K562 (cell line): ENCODE data around the gene DPPA4. TPM values are rescaled to one million over a fixed set of nuclear protein-coding genes. Genes with fewer than 3 reads are reported as not detected.

Source experiments
- ATAC-seq: fragments of 200-7000 bp; cut with Tn5 transposase; 3 replicates; pipeline ENCODE4 v1.9.1; 2020; ENCODE audit warnings: moderate library complexity
- BruUV-seq: library from RNA; stranded (reverse); fragments of 400-500 nt; replicated peaks from 2 replicates; lab custom pipeline; 2021; lab: Mats Ljungman, UMichigan
- CTCF ChIA-PET: fragments of 300-600 bp; formaldehyde crosslinking; extraction: SDS; loops from one replicate; lab custom pipeline; 2021; ENCODE audit warnings: low intra/inter-chr PET ratio; lab: Yijun Ruan, JAX
- POLR2A ChIA-PET: fragments of 300-600, 350-650 bp; sonication (Branson Sonifier 250); formaldehyde crosslinking; extraction: SDS; loops from one replicate; lab custom pipeline; 2021; ENCODE audit warnings: antibody characterized with exemption, inconsistent platforms; lab: Yijun Ruan, JAX
- DNase-seq, 4 experiments: peaks; one replicate each; pipeline versions ENCODE4 v3.0.0 to v3.0.0-alpha.2; 2011 to 2018; ENCODE audit warnings: low spot score in 3 of 4, mixed read lengths in 3 of 4; ENCODE audit errors: extremely low read depth in 1 of 4
- FAIRE-seq: peaks from 2 replicates; lab custom pipeline; 2011; peaks lifted over from hg19 to GRCh38; lab: Jason Lieb, UNC
- H2AFZ ChIP-seq: 2 replicates; pipeline ENCODE4 v1.6.0; 2011; ENCODE audit warnings: low read depth, low read length, control low read depth, inconsistent platforms
- H3K27ac ChIP-seq: fragments of 200-600 bp; 3 replicates; pipeline ENCODE4 v1.8.0; 2011; ENCODE audit warnings: low read depth, mild to moderate bottlenecking, control low read depth, inconsistent platforms, low read length, moderate library complexity, mixed read lengths; ENCODE audit errors: extremely low read depth
- H3K27me3 ChIP-seq, 2 experiments: fragments of 300-600 bp in 1 of 2; 2 replicates in 1 of 2; 3 replicates in 1 of 2; pipeline versions ENCODE4 v1.6.0 to v1.8.0; 2011; ENCODE audit warnings: inconsistent platforms in 2 of 2, low read length in 2 of 2, mild to moderate bottlenecking in 1 of 2, mixed read lengths in 1 of 2, moderate library complexity in 1 of 2; ENCODE audit not compliant: control insufficient read depth in 2 of 2, insufficient read depth in 2 of 2
- H3K36me3 ChIP-seq: fragments of 300-600 bp; 3 replicates; pipeline ENCODE4 v1.8.0; 2011; ENCODE audit warnings: mild to moderate bottlenecking, low read length, inconsistent platforms; ENCODE audit not compliant: control insufficient read depth, insufficient read depth
- H3K4me1 ChIP-seq, 2 experiments: fragments of 200-600 bp in 1 of 2; replicated peaks in 1 of 2; 2 replicates in 1 of 2; 3 replicates in 1 of 2; pipeline versions ENCODE4 v1.5.1 to v1.8.0; 2011; ENCODE audit warnings: inconsistent platforms in 2 of 2, low read length in 2 of 2, mild to moderate bottlenecking in 1 of 2, mixed read lengths in 1 of 2, moderate library complexity in 1 of 2; ENCODE audit not compliant: control insufficient read depth in 2 of 2, insufficient read depth in 2 of 2
- H3K4me2 ChIP-seq: 2 replicates; pipeline ENCODE4 v1.6.1; 2011; ENCODE audit warnings: low read length, control low read depth, inconsistent platforms, mixed read lengths; ENCODE audit not compliant: insufficient read depth
- H3K4me3 ChIP-seq: fragments of 200-600 bp; sonication (generic), shearing (Covaris generic); 2 replicates; pipeline ENCODE4 v1.5.1; 2016; ENCODE audit warnings: control low read depth, inconsistent platforms
- H3K79me2 ChIP-seq: fragments of 200-600 bp; 3 replicates; pipeline ENCODE4 v1.8.0; 2011; ENCODE audit warnings: low read length, inconsistent platforms; ENCODE audit not compliant: control insufficient read depth, insufficient read depth
- H3K9ac ChIP-seq, 2 experiments: 2 replicates each; pipeline versions ENCODE4 v1.6.0 to v1.6.1; 2011; ENCODE audit warnings: low read depth in 2 of 2, low read length in 2 of 2, control low read depth in 1 of 2, inconsistent platforms in 1 of 2, mild to moderate bottlenecking in 1 of 2, mixed read lengths in 1 of 2; ENCODE audit not compliant: insufficient read depth in 1 of 2
- H3K9me1 ChIP-seq: one replicate; pipeline ENCODE4 v1.6.0; 2011; ENCODE audit warnings: inconsistent platforms, mild to moderate bottlenecking, low read length, moderate library complexity; ENCODE audit not compliant: control insufficient read depth, insufficient read depth
- H3K9me3 ChIP-seq: replicated peaks from 2 replicates; pipeline ENCODE4 v1.5.1; 2011; ENCODE audit warnings: low read depth, low read length, inconsistent platforms; ENCODE audit not compliant: control insufficient read depth, insufficient read depth
- H4K20me1 ChIP-seq: replicated peaks from 2 replicates; pipeline ENCODE4 v1.6.1; 2011; ENCODE audit warnings: low read length, inconsistent platforms, mixed read lengths; ENCODE audit not compliant: control insufficient read depth, insufficient read depth
- ASH1L ChIP-seq: fragments of 450-650 bp; IDR thresholded peaks from 2 replicates; pipeline ENCODE4 v1.6.1; 2018; ENCODE audit warnings: borderline replicate concordance, mild to moderate bottlenecking, low read depth; ENCODE audit not compliant: partially characterized antibody
- CUX1 ChIP-seq: fragments of 200-800 bp; sonication (Bioruptor generic); IDR thresholded peaks from 2 replicates; pipeline ENCODE4 v1.6.1; 2016; ENCODE audit warnings: missing genetic modification characterization, missing compliant biosample characterization
- IRF2 ChIP-seq: sonication (generic); formaldehyde crosslinking; IDR thresholded peaks from 2 replicates; pipeline ENCODE4 v1.8.1; 2022; ENCODE audit warnings: mild to moderate bottlenecking, missing genetic modification reagents
- MAX ChIP-seq: sonication (generic); formaldehyde crosslinking; IDR thresholded peaks from 2 replicates; pipeline ENCODE4 v1.9.0; 2022; ENCODE audit warnings: mild to moderate bottlenecking, missing genetic modification reagents
- RAD51 ChIP-seq: fragments of 450-650 bp; IDR thresholded peaks from 2 replicates; pipeline ENCODE4 v1.7.1; 2016; ENCODE audit warnings: low read depth, mild to moderate bottlenecking, borderline replicate concordance
- SIN3A ChIP-seq, 2 experiments: fragments of 150-350 bp in 1 of 2; IDR thresholded peaks; 2 replicates each; pipeline ENCODE4 v1.6.1; 2011 to 2016; ENCODE audit warnings: borderline replicate concordance in 2 of 2, low read depth in 2 of 2, low read length in 2 of 2, mild to moderate bottlenecking in 2 of 2, moderate library complexity in 2 of 2; ENCODE audit not compliant: control insufficient read depth in 1 of 2
- SMAD1 ChIP-seq: fragments of 150-350 bp; IDR thresholded peaks from 2 replicates; pipeline ENCODE4 v1.6.1; 2014; ENCODE audit warnings: low read length, low read depth; ENCODE audit not compliant: partially characterized antibody
- WGBS: fragments of 100-300 bp; shearing (Covaris generic); methylation state at CpG from one replicate; pipeline ENCODE4 v1.1.6; 2016; ENCODE audit warnings: low coverage, mixed read lengths; ENCODE audit not compliant: insufficient coverage; ENCODE audit errors: missing lambda C conversion rate; 5-methylcytosine and 5-hydroxymethylcytosine counted together
- in situ Hi-C: fragments of 300-500 bp; cut with MboI; formaldehyde crosslinking; loops from 4 replicates; pipeline ENCODE4 v1.15.0; 2018; ENCODE audit warnings: inconsistent platforms, mixed read lengths
- intact Hi-C: fragments of 100-400 bp; cut with micrococcal nuclease; formaldehyde crosslinking; loops from 2 replicates; pipeline ENCODE4 v1.14.2; 2022
- polyA plus RNA-seq, 8 experiments: library from polyadenylated mRNA; depleted of rRNA in 4 of 8; stranded (reverse) in 5 of 8; unstranded in 3 of 8; fragments of >200 nt; fragmentation: Nextera tagmentation in 2 of 8; fragmentation: Illumina TruSeq in 1 of 8; extraction: Ambion mirVana in 2 of 8; extraction: Trizol in 1 of 8; gene quantifications; 2 replicates each; pipeline versions ENCODE4 v1.2.1 to v1.2.3, GENCODE V29; 2011 to 2014; ENCODE audit warnings: inconsistent platforms in 1 of 8, missing spikeins in 1 of 8
- total RNA-seq, 7 experiments: library from RNA; depleted of rRNA in 6 of 7; stranded (reverse); fragments of >200 nt in 6 of 7; fragmentation: Illumina TruSeq in 2 of 7; extraction: Trizol in 2 of 7; gene quantifications; 2 replicates each; pipeline versions ENCODE4 v1.2.1 to v1.2.3, GENCODE V29; 2011 to 2021; ENCODE audit warnings: low replicate concordance in 1 of 7

DPPA4 gene
- total and polyA plus RNA-seq, 9 of the 15 experiments (the other 6 are each of a cell fraction or from before 2014, with no cell fraction given) = 0.53 TPM; not detected in 8

- POLR2A ChIA-PET = no interaction called here
- FAIRE-seq (no peak), DNase-seq (no peak), ATAC-seq (no peak)
- CTCF ChIA-PET = no interaction called here
- TF ChIP-seq RAD51 (no peak), IRF2 (CRISPR knock-in tag) (no peak), ASH1L (no peak), MAX (CRISPR knock-in tag) (no peak), SMAD1 (no peak)
- H3K4me3 ChIP-seq = no peak overlapping the region
- no TSS peak for BruUV-seq
- no peaks in the 10 kb centered on the region for H4K20me1 ChIP-seq
- H2AFZ ChIP-seq = no peak overlapping the region
- in situ Hi-C loops (no loop called here), intact Hi-C loops (no loop called here)
- no peak overlapping the region for H3K4me2 ChIP-seq
- no peaks in the 10 kb centered on the region for H3K9me3 ChIP-seq
- H3K9ac ChIP-seq = no peak overlapping the region
- H3K79me2 ChIP-seq = no peaks in the 10 kb centered on the region
- no peaks in the 10 kb centered on the region for H3K36me3 ChIP-seq
- H3K4me1 ChIP-seq = no peaks in the 10 kb centered on the region
- H3K27me3 ChIP-seq = no peaks in the 10 kb centered on the region
- no peak overlapping the region for H3K27ac ChIP-seq
- WGBS = 0% methylated on average over 3 of the region's 6 CpGs
- H3K9me1 ChIP-seq = no peaks in the 10 kb centered on the region
Observed at GRCh38 chr3:109364088-109364487, 26.7 kb upstream of the DPPA4 start.

- no peaks in the 10 kb centered on the region for H3K9me3 ChIP-seq
- POLR2A ChIA-PET = no interaction called here
- no peaks in the 10 kb centered on the region for H3K9me1 ChIP-seq
- H3K79me2 ChIP-seq = no peaks in the 10 kb centered on the region
- CTCF ChIA-PET = no interaction called here
- no peak for DNase-seq
- no peak overlapping the region for H3K9ac ChIP-seq
- H3K27ac ChIP-seq = no peak overlapping the region
- intact Hi-C loops (no loop called here), in situ Hi-C loops (no loop called here)
- H3K4me3 ChIP-seq = no peak overlapping the region
- H4K20me1 ChIP-seq = no peaks in the 10 kb centered on the region
- H3K36me3 ChIP-seq = no peaks in the 10 kb centered on the region
- H3K4me1 ChIP-seq = no peaks in the 10 kb centered on the region
- no TSS peak for BruUV-seq
- H3K27me3 ChIP-seq = no peaks in the 10 kb centered on the region
- H2AFZ ChIP-seq = no peak overlapping the region
- FAIRE-seq = no peak
- no peak overlapping the region for H3K4me2 ChIP-seq
- no peak for ATAC-seq
- no peak for TF ChIP-seq CUX1 (CRISPR knock-in tag)
- TF ChIP-seq SIN3A (IDR thresholded peaks at IDR 0.05; ENCODE audit: borderline replicate concordance in 2 of 2, control insufficient read depth in 1 of 2, low read depth in 2 of 2, low read length in 2 of 2) = no peak
Observed at GRCh38 chr3:109363634-109364033, 26.3 kb upstream of the DPPA4 start.
